HepG2 (cell line): ENCODE measurements around the gene MFAP4. TPM values are rescaled to one million over a fixed set of nuclear protein-coding genes. Genes with fewer than 3 reads are reported as not detected.

Experiments used
- ATAC-seq: fragments of 200-7000 bp; cut with Tn5 transposase; 3 replicates; pipeline ENCODE4 v1.9.1; 2020; ENCODE audit warnings: mild to moderate bottlenecking, moderate library complexity
- BruUV-seq: library from RNA; stranded (reverse); fragments of 400-500 nt; replicated peaks from 2 replicates; lab custom pipeline; 2021; lab: Mats Ljungman, UMichigan
- CTCF ChIA-PET: fragments of 300-600 bp; formaldehyde crosslinking; extraction: SDS; loops from one replicate; lab custom pipeline; 2021; ENCODE audit warnings: low total read pairs, inconsistent platforms, low intra/inter-chr PET ratio; lab: Yijun Ruan, JAX
- POLR2A ChIA-PET: fragments of 350-600 bp; sonication (Branson Sonifier 250); formaldehyde crosslinking; loops from one replicate; lab custom pipeline; 2020; ENCODE audit warnings: antibody characterized with exemption, inconsistent platforms; lab: Yijun Ruan, JAX
- DNase-seq: peaks from one replicate; pipeline ENCODE4 v3.0.0-alpha.2; 2015; ENCODE audit warnings: low spot score
- FAIRE-seq: peaks from 3 replicates; lab custom pipeline; 2011; peaks lifted over from hg19 to GRCh38; lab: Jason Lieb, UNC
- H2AFZ ChIP-seq: one replicate; pipeline ENCODE4 v1.6.1; 2011; ENCODE audit warnings: low read length, inconsistent platforms
- H3K27ac ChIP-seq: fragments of 300-600 bp; 3 replicates; pipeline ENCODE4 v1.8.0; 2011; ENCODE audit warnings: mixed run types, mild to moderate bottlenecking, mixed read lengths, low read length, inconsistent platforms; ENCODE audit not compliant: insufficient read depth; ENCODE audit errors: extremely low read length
- H3K27me3 ChIP-seq, 2 experiments: fragments of 200-600 bp in 1 of 2; 2 replicates in 1 of 2; 3 replicates in 1 of 2; pipeline versions ENCODE4 v1.6.0 to v1.8.0; 2011; ENCODE audit warnings: low read length in 2 of 2, mild to moderate bottlenecking in 2 of 2, moderate library complexity in 2 of 2, inconsistent platforms in 1 of 2; ENCODE audit not compliant: insufficient read depth in 2 of 2, control insufficient read depth in 1 of 2
- H3K36me3 ChIP-seq, 2 experiments: fragments of 200-600 bp in 1 of 2; replicated peaks in 1 of 2; 2 replicates in 1 of 2; 3 replicates in 1 of 2; pipeline versions ENCODE4 v1.5.1 to v1.8.0; 2011; ENCODE audit warnings: low read length in 2 of 2, inconsistent platforms in 1 of 2; ENCODE audit not compliant: insufficient read depth in 2 of 2, control insufficient read depth in 1 of 2
- H3K4me1 ChIP-seq: 2 replicates; pipeline ENCODE4 v1.5.1; 2012; ENCODE audit warnings: low read length, inconsistent platforms; ENCODE audit not compliant: insufficient read depth
- H3K4me2 ChIP-seq: 2 replicates; pipeline ENCODE4 v1.6.0; 2011; ENCODE audit warnings: low read depth, low read length, inconsistent platforms
- H3K4me3 ChIP-seq, 3 experiments: fragments of 200-600 bp in 1 of 3; sonication (generic), shearing (Covaris generic) in 1 of 3; replicated peaks in 1 of 3; 2 replicates each; pipeline ENCODE4 v1.5.1; 2011 to 2016; ENCODE audit warnings: low read length in 3 of 3, inconsistent platforms in 2 of 3, low read depth in 2 of 3, mild to moderate bottlenecking in 2 of 3, control low read depth in 1 of 3, mixed read lengths in 1 of 3; ENCODE audit not compliant: insufficient read depth in 1 of 3
- H3K79me2 ChIP-seq: one replicate; pipeline ENCODE4 v1.6.1; 2011; ENCODE audit warnings: low read length, inconsistent platforms; ENCODE audit not compliant: insufficient read depth
- H3K9ac ChIP-seq: 2 replicates; pipeline ENCODE4 v1.6.0; 2011; ENCODE audit warnings: mild to moderate bottlenecking, low read depth, low read length, inconsistent platforms; ENCODE audit not compliant: insufficient read depth
- H3K9me3 ChIP-seq: 2 replicates; pipeline ENCODE4 v1.5.1; 2012; ENCODE audit warnings: mild to moderate bottlenecking, low read length
- H4K20me1 ChIP-seq: 2 replicates; pipeline ENCODE4 v1.6.0; 2011; ENCODE audit warnings: inconsistent platforms, mild to moderate bottlenecking, low read length, moderate library complexity; ENCODE audit not compliant: insufficient read depth
- CCDC6 ChIP-seq: sonication (generic); formaldehyde crosslinking; IDR thresholded peaks from 2 replicates; pipeline ENCODE4 v1.8.1; 2022; ENCODE audit warnings: mild to moderate bottlenecking, missing genetic modification reagents, moderate library complexity
- GTF2F1 ChIP-seq: fragments of 150-350 bp; IDR thresholded peaks from 2 replicates; pipeline ENCODE4 v1.6.1; 2014; ENCODE audit warnings: low read length
- MBNL3 ChIP-seq: fragments of 250-450 bp; sonication (Bioruptor Pico); conservative IDR thresholded peaks from 2 replicates; pipeline ENCODE4 v1.8.0; 2022; ENCODE audit warnings: mild to moderate bottlenecking, inconsistent platforms
- REXO4 ChIP-seq: sonication (generic); formaldehyde crosslinking; IDR thresholded peaks from 2 replicates; pipeline ENCODE4 v1.8.0; 2022; ENCODE audit warnings: missing genetic modification reagents, mild to moderate bottlenecking, borderline replicate concordance
- YEATS4 ChIP-seq: sonication (generic); formaldehyde crosslinking; IDR thresholded peaks from 2 replicates; pipeline ENCODE4 v1.4.0; 2020; ENCODE audit warnings: missing genetic modification reagents, borderline replicate concordance
- ZFP37 ChIP-seq: sonication (generic); formaldehyde crosslinking; IDR thresholded peaks from 2 replicates; pipeline ENCODE4 v1.4.0; 2020; ENCODE audit warnings: missing genetic modification reagents, borderline replicate concordance
- ZNF432 ChIP-seq: sonication (generic); formaldehyde crosslinking; IDR thresholded peaks from 2 replicates; pipeline ENCODE4 v1.5.0; 2020; ENCODE audit warnings: missing genetic modification reagents, mild to moderate bottlenecking, borderline replicate concordance
- ZNF598 ChIP-seq: sonication (generic); formaldehyde crosslinking; IDR thresholded peaks from 2 replicates; pipeline ENCODE4 v1.5.1; 2020; ENCODE audit warnings: mild to moderate bottlenecking, missing genetic modification reagents, borderline replicate concordance
- WGBS: methylation state at CpG from one replicate; pipeline ENCODE4 v1.1.6; 2017; ENCODE audit warnings: low lambda C conversion rate; 5-methylcytosine and 5-hydroxymethylcytosine counted together
- in situ Hi-C: cut with HindIII; loops from 2 replicates; pipeline ENCODE4 v1.10.0; 2017; ENCODE audit warnings: low pct_unique_long_range_greater_than_20kb; ENCODE audit not compliant: extremely low pct_ligation_motif_present
- intact Hi-C: fragments of 100-400 bp; cut with micrococcal nuclease; formaldehyde crosslinking; loops from one replicate; pipeline ENCODE4 v1.10.0; 2022; ENCODE audit not compliant: unreplicated experiment
- polyA plus RNA-seq, 8 experiments: library from polyadenylated mRNA; depleted of rRNA in 3 of 8; stranded (reverse) in 7 of 8; unstranded in 1 of 8; fragments of >200 nt; fragmentation: Illumina TruSeq in 4 of 8; extraction: Trizol in 4 of 8; gene quantifications; 2 replicates each; pipeline versions ENCODE4 v1.2.1 to v1.2.3, GENCODE V29; 2011 to 2016; ENCODE audit warnings: low read depth in 4 of 8, missing spikeins in 1 of 8, mixed read lengths in 1 of 8; ENCODE audit not compliant: insufficient read depth in 1 of 8
- total RNA-seq, 5 experiments: library from RNA; depleted of rRNA; stranded (reverse); fragments of >200 nt; fragmentation: Illumina TruSeq; extraction: Trizol; gene quantifications; 2 replicates each; pipeline ENCODE4 v1.2.3, GENCODE V29; 2016; ENCODE audit warnings: low read depth in 1 of 5
- TF ChIP-seq, protein P1 (sequence below), 2 experiments: IDR thresholded peaks; 2 replicates each; pipeline ENCODE4 v1.6.1; 2011 to 2012; ENCODE audit warnings: low read length in 2 of 2, borderline replicate concordance in 1 of 2, low read depth in 1 of 2, mild to moderate bottlenecking in 1 of 2, moderate library complexity in 1 of 2
- TF ChIP-seq, protein P2 (sequence below): sonication (generic); formaldehyde crosslinking; IDR thresholded peaks from 2 replicates; pipeline ENCODE4 v1.9.0; 2022; ENCODE audit warnings: missing genetic modification reagents, mild to moderate bottlenecking, borderline replicate concordance

The MFAP4 gene
- total and polyA plus RNA-seq, 2 of the 13 experiments (the other 11 are each of a cell fraction or from before 2014, with no cell fraction given) = 0.08 TPM; not detected in 1

DNA sequence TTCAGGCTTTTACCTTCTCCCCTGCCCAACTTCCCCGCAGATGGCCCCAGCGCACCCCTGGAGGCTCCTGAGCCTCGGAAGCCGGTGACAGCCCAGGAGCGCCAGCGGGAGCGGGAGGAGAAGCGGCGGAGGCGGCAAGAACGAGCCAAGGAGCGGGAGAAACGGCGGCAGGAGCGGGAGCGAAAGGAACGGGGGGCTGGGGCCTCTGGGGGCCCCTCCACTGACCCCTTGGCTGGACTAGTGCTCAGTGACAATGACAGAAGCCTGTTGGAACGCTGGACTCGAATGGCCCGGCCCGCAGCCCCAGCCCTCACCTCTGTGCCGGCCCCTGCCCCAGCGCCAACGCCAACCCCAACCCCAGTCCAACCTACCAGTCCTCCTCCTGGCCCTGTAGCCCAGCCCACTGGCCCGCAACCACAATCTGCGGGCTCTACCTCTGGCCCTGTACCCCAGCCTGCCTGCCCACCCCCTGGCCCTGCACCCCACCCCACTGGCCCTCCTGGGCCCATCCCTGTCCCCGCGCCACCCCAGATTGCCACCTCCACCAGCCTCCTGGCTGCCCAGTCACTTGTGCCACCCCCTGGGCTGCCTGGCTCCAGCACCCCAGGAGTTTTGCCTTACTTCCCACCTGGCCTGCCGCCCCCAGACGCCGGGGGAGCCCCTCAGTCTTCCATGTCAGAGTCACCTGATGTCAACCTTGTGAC, 5.1 kb downstream of the MFAP4 start:
- no peak overlapping the region for H3K4me3 ChIP-seq
- intact Hi-C loops (no loop called here), in situ Hi-C loops (no loop called here)
- ATAC-seq (no peak), DNase-seq (no peak), FAIRE-seq (no peak)
- H3K4me2 ChIP-seq = no peak overlapping the region
- no peak overlapping the region for H3K9ac ChIP-seq
- ChIA-PET CTCF (no interaction called here), POLR2A (no interaction called here)
- 97% methylated on average over 30 of the region's 31 CpGs for WGBS
- no peak overlapping the region for H3K27ac ChIP-seq
- no peak overlapping the region for H2AFZ ChIP-seq
- peaks cover 0 to 2% of the 10 kb centered on the region in 2 experiments; a peak in 1 of 5 replicates for H3K27me3 ChIP-seq
- H3K79me2 ChIP-seq = peaks cover 12% of the 10 kb centered on the region
- BruUV-seq = no TSS peak
- no peak for TF ChIP-seq REXO4 (CRISPR knock-in tag)
- no peak for TF ChIP-seq MBNL3 (CRISPR knock-in tag)
- TF ChIP-seq YEATS4 = no peak
- TF ChIP-seq, protein P1, sequence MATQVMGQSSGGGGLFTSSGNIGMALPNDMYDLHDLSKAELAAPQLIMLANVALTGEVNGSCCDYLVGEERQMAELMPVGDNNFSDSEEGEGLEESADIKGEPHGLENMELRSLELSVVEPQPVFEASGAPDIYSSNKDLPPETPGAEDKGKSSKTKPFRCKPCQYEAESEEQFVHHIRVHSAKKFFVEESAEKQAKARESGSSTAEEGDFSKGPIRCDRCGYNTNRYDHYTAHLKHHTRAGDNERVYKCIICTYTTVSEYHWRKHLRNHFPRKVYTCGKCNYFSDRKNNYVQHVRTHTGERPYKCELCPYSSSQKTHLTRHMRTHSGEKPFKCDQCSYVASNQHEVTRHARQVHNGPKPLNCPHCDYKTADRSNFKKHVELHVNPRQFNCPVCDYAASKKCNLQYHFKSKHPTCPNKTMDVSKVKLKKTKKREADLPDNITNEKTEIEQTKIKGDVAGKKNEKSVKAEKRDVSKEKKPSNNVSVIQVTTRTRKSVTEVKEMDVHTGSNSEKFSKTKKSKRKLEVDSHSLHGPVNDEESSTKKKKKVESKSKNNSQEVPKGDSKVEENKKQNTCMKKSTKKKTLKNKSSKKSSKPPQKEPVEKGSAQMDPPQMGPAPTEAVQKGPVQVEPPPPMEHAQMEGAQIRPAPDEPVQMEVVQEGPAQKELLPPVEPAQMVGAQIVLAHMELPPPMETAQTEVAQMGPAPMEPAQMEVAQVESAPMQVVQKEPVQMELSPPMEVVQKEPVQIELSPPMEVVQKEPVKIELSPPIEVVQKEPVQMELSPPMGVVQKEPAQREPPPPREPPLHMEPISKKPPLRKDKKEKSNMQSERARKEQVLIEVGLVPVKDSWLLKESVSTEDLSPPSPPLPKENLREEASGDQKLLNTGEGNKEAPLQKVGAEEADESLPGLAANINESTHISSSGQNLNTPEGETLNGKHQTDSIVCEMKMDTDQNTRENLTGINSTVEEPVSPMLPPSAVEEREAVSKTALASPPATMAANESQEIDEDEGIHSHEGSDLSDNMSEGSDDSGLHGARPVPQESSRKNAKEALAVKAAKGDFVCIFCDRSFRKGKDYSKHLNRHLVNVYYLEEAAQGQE (IDR thresholded peaks at IDR 0.05; ENCODE audit: borderline replicate concordance in 1 of 2, low read depth in 1 of 2, low read length in 2 of 2) = no peak
- TF ChIP-seq ZFP37 = no peak
- no peak for TF ChIP-seq CCDC6 (CRISPR knock-in tag)
- TF ChIP-seq ZNF432 (CRISPR knock-in tag) = no peak
- TF ChIP-seq ZNF598 (CRISPR knock-in tag) = no peak
- TF ChIP-seq, protein P2, sequence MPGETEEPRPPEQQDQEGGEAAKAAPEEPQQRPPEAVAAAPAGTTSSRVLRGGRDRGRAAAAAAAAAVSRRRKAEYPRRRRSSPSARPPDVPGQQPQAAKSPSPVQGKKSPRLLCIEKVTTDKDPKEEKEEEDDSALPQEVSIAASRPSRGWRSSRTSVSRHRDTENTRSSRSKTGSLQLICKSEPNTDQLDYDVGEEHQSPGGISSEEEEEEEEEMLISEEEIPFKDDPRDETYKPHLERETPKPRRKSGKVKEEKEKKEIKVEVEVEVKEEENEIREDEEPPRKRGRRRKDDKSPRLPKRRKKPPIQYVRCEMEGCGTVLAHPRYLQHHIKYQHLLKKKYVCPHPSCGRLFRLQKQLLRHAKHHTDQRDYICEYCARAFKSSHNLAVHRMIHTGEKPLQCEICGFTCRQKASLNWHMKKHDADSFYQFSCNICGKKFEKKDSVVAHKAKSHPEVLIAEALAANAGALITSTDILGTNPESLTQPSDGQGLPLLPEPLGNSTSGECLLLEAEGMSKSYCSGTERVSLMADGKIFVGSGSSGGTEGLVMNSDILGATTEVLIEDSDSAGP (CRISPR knock-in tag) = no peak
- TF ChIP-seq GTF2F1 = no peak
- peaks cover 39% of the 10 kb centered on the region for H3K4me1 ChIP-seq
- no peaks in the 10 kb centered on the region for H4K20me1 ChIP-seq
- no peaks in the 10 kb centered on the region for H3K9me3 ChIP-seq
- H3K36me3 ChIP-seq = peaks cover 13 to 41% of the 10 kb centered on the region in 2 experiments
